Fibroblast of lung (primary cell): ENCODE data around the gene KL.

Source experiments
- EZH2 ChIP-seq: IDR thresholded peaks from 2 replicates; pipeline ENCODE4 v1.5.1; 2012; ENCODE audit warnings: low read length, control low read depth, mild to moderate bottlenecking; ENCODE audit errors: missing control alignments
- TF ChIP-seq, protein P1 (sequence below), 2 donors: IDR thresholded peaks in 1 of 2; conservative IDR thresholded peaks in 1 of 2; 1 replicate in 1 of 2; 2 replicates in 1 of 2; pipeline ENCODE4 v1.5.1; 2011 to 2012; ENCODE audit warnings: low read length in 2 of 2, control low read depth in 1 of 2, inconsistent platforms in 1 of 2, low read depth in 1 of 2, mild to moderate bottlenecking in 1 of 2

DNA sequence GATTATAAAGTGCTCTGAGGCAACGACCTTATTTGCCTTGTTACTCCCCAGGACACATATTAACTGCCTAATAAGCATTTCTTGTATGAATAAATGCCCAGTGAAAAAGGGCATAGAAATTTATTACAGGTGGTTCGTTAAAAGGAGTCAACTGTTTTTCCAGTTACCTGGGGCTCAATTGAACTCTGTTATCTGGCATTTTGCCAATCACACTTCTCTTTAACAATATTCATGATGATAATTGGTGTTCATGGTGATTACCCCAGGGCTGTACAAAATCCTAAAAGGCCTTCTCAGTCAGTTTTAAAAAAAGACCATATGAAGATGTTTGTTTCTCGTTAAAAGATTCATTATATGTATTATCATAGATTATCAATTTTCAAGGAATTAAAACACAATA, 57.1 kb downstream of the KL start:
- TF ChIP-seq, protein P1, sequence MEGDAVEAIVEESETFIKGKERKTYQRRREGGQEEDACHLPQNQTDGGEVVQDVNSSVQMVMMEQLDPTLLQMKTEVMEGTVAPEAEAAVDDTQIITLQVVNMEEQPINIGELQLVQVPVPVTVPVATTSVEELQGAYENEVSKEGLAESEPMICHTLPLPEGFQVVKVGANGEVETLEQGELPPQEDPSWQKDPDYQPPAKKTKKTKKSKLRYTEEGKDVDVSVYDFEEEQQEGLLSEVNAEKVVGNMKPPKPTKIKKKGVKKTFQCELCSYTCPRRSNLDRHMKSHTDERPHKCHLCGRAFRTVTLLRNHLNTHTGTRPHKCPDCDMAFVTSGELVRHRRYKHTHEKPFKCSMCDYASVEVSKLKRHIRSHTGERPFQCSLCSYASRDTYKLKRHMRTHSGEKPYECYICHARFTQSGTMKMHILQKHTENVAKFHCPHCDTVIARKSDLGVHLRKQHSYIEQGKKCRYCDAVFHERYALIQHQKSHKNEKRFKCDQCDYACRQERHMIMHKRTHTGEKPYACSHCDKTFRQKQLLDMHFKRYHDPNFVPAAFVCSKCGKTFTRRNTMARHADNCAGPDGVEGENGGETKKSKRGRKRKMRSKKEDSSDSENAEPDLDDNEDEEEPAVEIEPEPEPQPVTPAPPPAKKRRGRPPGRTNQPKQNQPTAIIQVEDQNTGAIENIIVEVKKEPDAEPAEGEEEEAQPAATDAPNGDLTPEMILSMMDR (conservative IDR thresholded peaks at IDR 0.05 in 1 of 2, IDR thresholded peaks at IDR 0.05 in 1 of 2; ENCODE audit: low read depth in 1 of 2, low read length in 2 of 2): no peak
- TF ChIP-seq EZH2: no peak
